Skeletal muscle cell (primary cell): Measurements from ENCODE around the gene TFDP1.

Experiments used
- DNase-seq: peaks from one replicate; pipeline ENCODE4 v3.0.0-alpha.2; 2010; ENCODE audit warnings: low read depth
- H3K4me3 ChIP-seq: 2 replicates; pipeline ENCODE4 v1.5.1; 2011; ENCODE audit warnings: low read depth, mild to moderate bottlenecking, control low read depth, low read length, moderate library complexity

TFDP1 gene

DNA sequence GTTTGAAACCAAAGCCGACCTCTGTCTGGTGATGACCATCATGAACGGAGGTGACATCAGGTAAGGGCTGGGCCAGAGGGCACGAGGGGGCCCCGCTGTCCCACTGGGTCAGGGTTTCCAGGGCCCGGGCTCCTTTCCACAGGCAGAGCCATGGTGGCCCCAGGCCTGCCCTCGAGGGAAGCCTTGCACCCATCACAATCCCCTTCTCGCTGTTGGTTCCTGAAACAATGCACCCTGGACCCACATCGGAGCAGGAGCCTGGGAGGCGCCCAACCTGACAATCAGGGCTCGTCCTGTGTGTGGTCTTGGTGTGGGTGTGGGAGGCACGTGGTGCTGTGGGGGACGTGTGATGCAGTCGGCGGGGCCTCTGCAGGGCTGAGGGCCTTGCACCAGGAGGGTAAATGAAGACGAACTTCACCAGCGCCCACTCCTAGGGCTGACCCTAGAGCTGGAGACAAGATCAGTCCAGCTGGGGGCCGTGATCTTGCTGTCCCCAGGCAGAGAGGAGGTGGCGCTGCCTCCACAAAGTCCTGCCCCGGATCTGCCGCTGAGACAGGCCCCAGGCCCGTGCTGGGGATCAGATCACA lies 85.3 kb downstream of the TFDP1 start:
- no peak for DNase-seq
- no peak overlapping the region for H3K4me3 ChIP-seq

DNA sequence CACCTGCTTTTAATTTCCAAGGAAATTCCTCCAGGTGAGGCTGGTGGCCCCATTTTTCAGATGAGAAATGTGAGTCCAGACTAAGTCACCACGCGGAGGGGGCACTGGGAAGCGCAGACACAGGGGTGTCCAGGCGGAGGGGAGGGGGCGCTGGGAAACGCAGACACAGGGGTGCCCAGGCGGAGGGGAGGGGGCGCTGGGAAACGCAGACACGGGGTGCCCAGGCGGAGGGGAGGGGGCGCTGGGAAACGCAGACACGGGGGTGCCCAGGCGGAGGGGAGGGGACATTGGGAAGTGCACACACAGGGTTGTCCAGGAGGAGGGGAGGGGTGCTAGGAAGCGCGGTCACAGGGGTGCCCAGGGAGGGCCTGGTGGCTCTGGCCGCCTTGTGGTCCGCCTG lies 86.0 kb downstream of the TFDP1 start:
- H3K4me3 ChIP-seq: no peak overlapping the region
- DNase-seq: no peak

DNA sequence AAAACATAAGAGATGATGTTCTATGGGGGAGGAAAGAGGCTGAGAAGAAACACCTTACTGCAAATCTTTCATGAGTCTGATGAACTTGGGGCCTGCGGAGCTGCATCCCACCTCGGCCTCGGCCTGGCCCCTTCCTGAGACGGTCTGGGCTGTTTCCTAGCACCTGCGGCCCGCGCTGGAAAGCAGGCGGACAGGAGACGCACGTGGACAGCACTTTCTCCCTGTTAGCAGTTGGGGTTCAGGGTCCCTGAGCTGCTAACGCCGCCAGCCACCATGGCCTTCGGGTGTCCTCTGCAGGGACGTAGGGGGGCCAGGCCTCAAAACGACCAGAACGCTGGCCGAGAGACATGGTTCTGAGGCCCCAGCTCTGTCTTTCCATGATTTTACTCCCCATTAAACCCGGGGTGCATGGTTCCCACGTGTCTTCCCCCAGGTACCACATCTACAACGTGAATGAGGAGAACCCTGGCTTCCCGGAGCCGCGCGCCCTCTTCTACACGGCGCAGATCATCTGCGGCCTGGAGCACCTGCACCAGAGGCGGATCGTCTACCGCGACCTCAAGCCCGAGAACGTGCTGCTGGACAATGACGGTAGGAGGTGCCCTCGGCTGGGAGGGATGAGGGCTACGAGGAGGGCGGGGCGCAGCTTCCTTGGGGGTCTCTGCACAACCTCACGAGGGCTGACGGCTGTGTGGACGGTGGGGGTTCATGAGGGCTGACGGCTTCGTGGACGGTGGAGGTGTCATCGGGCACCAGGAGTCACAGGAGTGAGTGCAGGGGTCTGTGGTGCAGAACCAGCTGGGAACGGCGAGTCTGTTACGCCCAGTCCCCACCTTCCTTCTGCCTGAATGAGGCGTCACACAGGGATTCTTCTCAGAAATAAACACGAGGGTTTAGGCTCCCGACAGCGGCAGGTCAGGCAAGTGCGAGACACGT lies 86.8 kb downstream of the TFDP1 start:
- H3K4me3 ChIP-seq: no peak overlapping the region
- DNase-seq: no peak

DNA sequence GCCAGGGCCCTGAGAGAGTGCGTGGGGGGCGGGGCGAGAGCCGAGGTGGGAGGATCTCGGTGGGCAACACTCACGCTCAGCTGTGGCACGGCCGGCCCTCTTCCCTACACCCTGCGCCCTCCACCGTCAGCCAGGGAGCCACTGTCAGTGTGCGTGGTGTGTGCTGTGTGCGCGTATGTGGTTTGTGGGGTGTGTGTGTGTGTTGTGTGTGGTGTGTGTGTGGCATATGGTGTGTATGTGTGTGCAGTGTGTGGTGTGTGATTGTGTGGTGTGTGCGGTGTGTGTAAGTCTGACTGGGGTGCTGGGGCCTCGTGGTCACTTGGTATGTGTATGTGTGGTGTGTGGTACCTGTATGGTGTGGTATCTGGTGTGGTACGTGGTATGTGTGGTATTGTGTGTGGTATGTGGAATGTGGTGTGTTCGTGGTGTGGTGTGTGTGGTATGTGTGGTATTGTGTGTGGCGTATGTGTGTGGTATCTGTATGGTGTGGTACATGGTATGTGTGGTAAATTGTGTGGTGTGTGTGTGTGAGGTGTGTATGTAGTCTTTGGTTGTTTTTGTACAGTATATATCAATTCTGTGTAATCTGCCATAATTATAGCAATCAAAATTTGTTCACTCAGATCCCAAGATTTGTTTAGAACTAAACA lies 87.6 kb downstream of the TFDP1 start:
- DNase-seq: no peak
- no peak overlapping the region for H3K4me3 ChIP-seq
